Activated T-helper 2 cell treated with anti-CD3 and anti-CD28 coated beads, Interferon-gamma antibody, Interleukin-2, Interleukin-4, amounts not matched to agents 10 μg/mL and 5 μg/mL and 100 μg/mL, durations not matched to agents 14 hours and 24 hours and 36 hours (primary cell): ENCODE results near the gene DAZAP1. TPM values are rescaled to one million over a fixed set of nuclear protein-coding genes. Genes with fewer than 3 reads are reported as not detected.

Source experiments
- DNase-seq: peaks from one replicate; pipeline ENCODE4 v3.0.0; 2021; ENCODE audit warnings: low spot score
- H3K27ac Mint-ChIP-seq: one replicate; pipeline ENCODE4 v1.8.0; 2021; ENCODE audit warnings: mixed read lengths
- H3K27me3 Mint-ChIP-seq: one replicate; pipeline ENCODE4 v1.8.0; 2021; ENCODE audit warnings: low read depth, mixed read lengths
- H3K36me3 Mint-ChIP-seq: one replicate; pipeline ENCODE4 v1.8.0; 2021; ENCODE audit warnings: low read depth, mixed read lengths
- H3K4me1 Mint-ChIP-seq: one replicate; pipeline ENCODE4 v1.8.0; 2021; ENCODE audit warnings: low read depth, mixed read lengths
- H3K4me3 Mint-ChIP-seq: one replicate; pipeline ENCODE4 v1.8.0; 2021; ENCODE audit warnings: low read depth, mild to moderate bottlenecking, moderate library complexity, mixed read lengths
- H3K9me3 Mint-ChIP-seq: one replicate; pipeline ENCODE4 v1.8.0; 2021; ENCODE audit warnings: mixed read lengths
- intact Hi-C: fragments of 100-400 bp; cut with micrococcal nuclease; formaldehyde crosslinking; loops from one replicate; pipeline ENCODE4 v1.15.1; 2023
- total RNA-seq: library from RNA; stranded (reverse); gene quantifications from 2 replicates; pipeline ENCODE4 v1.2.3, GENCODE V29; 2022

Gene DAZAP1
- total RNA-seq, 1 donor from 2014 or later, result 290 TPM

DNA sequence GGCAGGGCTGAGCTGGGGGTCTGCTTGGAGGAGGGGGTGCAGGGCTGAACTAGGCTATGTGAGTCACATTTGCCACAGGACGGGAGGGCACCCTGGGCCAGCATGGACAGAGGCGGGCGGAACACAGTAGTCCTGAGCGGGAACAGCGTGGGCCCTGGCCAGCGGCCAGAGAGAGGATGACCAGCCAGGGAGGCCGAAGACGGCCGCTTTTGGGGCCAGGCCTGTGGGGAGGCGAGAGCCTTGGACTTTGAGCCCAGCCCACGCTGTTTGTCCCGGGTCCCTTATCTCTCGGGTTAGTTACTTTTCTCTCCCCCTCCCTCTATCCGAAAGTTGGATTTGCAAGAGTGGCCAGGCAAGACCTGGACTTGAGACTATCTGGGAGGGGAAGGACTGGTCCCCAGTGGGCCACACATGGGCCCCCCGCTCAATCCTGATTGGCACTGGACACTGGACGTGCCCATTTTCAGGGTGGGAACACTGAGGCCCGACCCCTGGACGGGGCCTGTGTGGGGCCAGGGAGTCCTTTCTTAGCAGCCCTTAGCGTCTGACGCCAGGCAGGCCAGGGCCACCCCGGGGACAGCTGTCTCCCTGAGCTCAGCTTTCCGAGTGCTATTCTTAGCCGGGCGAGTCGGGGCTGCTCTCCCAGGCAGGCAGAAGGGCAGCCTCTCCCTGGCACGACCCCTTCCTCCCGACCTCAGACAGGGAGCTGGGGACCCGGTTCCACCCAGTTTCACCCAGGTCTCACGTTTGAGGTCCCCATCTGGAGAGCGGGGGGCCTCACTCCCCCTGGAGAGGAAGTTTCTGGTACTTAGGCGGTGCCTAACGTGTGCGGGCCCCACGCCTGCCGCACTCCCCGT, 6.9 kb upstream of the DAZAP1 start:
- Mint-ChIP-seq H3K9me3 (no peaks in the 10 kb centered on the region), H3K4me3 (peak overlapping the region; percentile 66), H3K36me3 (no peaks in the 10 kb centered on the region), H3K27me3 (peaks cover 2% of the 10 kb centered on the region), H3K4me1 (peaks cover 4% of the 10 kb centered on the region), H3K27ac (no peak overlapping the region)
- intact Hi-C loops, result loop anchor here (10.0 kb wide), 2 partner anchors 126 to 156 kb away; partner anchors contain the start of genes ATP5F1D, FAM174C and MIDN
- DNase-seq, result no peak

GRCh38 chr19:1401138-1401888, 6.1 kb upstream of the DAZAP1 start, which contains the start of gene GAMT:
TSS of gene GAMT (minus strand) at chr19:1401542. CDS start at chr19:1401476, 66 bp downstream.
- peak; percentile 45 for DNase-seq
- Mint-ChIP-seq H3K36me3 (no peaks in the 10 kb centered on the region), H3K27me3 (peaks cover 2% of the 10 kb centered on the region), H3K27ac (no peak within 1 kb of the TSS), H3K9me3 (no peaks in the 10 kb centered on the region), H3K4me3 (peak within 1 kb of the TSS; percentile 66), H3K4me1 (peaks cover 5% of the 10 kb centered on the region)
- intact Hi-C loops, result loop anchor here (10.0 kb wide), 2 partner anchors 127 to 157 kb away; partner anchors contain the start of genes ATP5F1D, FAM174C and MIDN

DNA sequence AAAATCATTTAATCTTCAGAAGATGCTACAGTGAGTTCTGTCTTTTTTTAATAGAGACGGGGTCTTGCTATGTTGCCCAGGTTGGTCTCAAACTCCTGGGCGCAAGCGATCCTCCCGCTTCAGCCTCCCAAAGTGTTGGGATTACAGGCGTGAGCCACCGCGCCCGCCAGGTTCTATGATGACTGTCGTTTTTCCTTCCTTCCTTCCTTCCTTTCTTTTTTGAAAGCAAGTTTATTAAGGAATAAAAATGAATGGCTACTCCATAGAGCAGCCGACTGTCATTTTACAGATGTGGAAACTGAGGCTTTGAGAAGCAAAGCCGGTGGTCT, 5.5 kb upstream of the DAZAP1 start:
- Mint-ChIP-seq H3K36me3 (no peaks in the 10 kb centered on the region), H3K27ac (no peak overlapping the region), H3K9me3 (no peaks in the 10 kb centered on the region), H3K4me1 (peaks cover 9% of the 10 kb centered on the region), H3K4me3 (peak overlapping the region; percentile 60), H3K27me3 (peaks cover 2% of the 10 kb centered on the region)
- DNase-seq, result no peak
- intact Hi-C loops, result loop anchor here (10.0 kb wide), 2 partner anchors 127 to 157 kb away; partner anchors contain the start of genes ATP5F1D, FAM174C and MIDN

GRCh38 chr19:1402411-1403070, 4.8 kb upstream of the DAZAP1 start:
- Mint-ChIP-seq H3K27ac (no peak overlapping the region), H3K27me3 (peaks cover 2% of the 10 kb centered on the region), H3K4me3 (peak overlapping the region; percentile 65), H3K9me3 (no peaks in the 10 kb centered on the region), H3K4me1 (peaks cover 9% of the 10 kb centered on the region), H3K36me3 (no peaks in the 10 kb centered on the region)
- intact Hi-C loops, result loop anchor here (10.0 kb wide), 2 partner anchors 128 to 158 kb away; partner anchors contain the start of genes ATP5F1D, FAM174C and MIDN
- DNase-seq, result no peak

- H3K27ac Mint-ChIP-seq, result peak overlapping the region; percentile 76
- H3K36me3 Mint-ChIP-seq, result peaks cover 31% of the 10 kb centered on the region
- peak overlapping the region; percentile 77 for H3K4me3 Mint-ChIP-seq
- no peaks in the 10 kb centered on the region for H3K9me3 Mint-ChIP-seq
- peaks cover 2% of the 10 kb centered on the region for H3K27me3 Mint-ChIP-seq
- intact Hi-C loops, result loop anchor here (1.0 to 10.0 kb wide), 4 partner anchors 24 to 162 kb away; partner anchors contain the start of genes ATP5F1D, FAM174C, MIDN and NDUFS7
- H3K4me1 Mint-ChIP-seq, result peaks cover 35% of the 10 kb centered on the region
- DNase-seq, result peak; percentile 100
Measured at GRCh38 chr19:1406774-1407527, 435 bp upstream of the DAZAP1 start.

DNA sequence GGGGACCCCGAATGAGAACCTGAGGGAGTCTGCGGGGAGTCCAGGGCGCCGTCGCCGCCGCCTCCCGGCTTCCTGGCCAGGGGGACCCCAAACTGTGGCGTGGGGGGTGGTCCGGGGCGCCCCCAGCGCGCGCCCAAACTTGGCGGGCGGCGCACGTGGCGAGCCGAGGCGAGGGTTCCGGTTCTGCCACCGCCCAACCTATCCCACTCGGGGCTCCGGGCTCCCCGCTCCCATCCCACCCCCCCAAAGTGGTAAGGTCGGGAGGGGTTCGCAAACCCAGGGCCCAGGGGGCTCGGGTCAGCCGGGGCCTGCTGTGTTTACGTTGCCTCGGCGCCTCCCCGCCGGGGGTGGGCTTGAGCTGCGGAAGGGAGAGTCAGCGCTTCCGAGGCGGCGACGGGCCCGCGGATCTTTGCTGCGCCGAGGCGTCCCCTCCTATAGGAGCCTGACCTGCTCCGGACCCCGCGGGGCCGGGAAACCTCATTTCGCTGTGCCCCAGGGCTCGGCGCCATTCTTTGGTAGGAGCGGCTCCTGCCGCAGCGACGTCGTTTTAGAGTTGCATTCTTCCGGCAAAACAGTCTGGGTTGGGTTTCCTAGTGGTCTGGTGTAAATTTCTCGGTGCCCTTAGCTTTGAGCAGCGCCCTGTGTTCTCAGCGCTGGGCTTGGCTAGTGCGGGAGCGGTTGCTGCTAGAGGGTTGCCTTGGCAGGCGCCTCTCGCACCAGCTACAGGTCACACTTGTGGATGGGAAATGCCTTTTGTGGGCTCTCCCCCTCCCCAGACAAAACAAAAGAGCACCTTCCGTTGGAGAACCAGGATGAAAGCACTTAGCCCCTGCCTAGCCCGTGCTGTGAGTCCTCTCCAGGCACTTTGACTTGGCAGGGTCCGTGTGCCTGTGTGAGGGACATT, 1.2 kb downstream of the DAZAP1 start:
- Mint-ChIP-seq H3K27ac (peak overlapping the region; percentile 93), H3K27me3 (no peaks in the 10 kb centered on the region), H3K4me3 (peak overlapping the region; percentile 97), H3K9me3 (no peaks in the 10 kb centered on the region), H3K36me3 (peaks cover 44% of the 10 kb centered on the region), H3K4me1 (peaks cover 31% of the 10 kb centered on the region)
- intact Hi-C loops, result loop anchor here (10.0 kb wide), 2 partner anchors 134 to 164 kb away; partner anchors contain the start of genes ATP5F1D, FAM174C and MIDN
- peak; percentile 55 for DNase-seq

DNA sequence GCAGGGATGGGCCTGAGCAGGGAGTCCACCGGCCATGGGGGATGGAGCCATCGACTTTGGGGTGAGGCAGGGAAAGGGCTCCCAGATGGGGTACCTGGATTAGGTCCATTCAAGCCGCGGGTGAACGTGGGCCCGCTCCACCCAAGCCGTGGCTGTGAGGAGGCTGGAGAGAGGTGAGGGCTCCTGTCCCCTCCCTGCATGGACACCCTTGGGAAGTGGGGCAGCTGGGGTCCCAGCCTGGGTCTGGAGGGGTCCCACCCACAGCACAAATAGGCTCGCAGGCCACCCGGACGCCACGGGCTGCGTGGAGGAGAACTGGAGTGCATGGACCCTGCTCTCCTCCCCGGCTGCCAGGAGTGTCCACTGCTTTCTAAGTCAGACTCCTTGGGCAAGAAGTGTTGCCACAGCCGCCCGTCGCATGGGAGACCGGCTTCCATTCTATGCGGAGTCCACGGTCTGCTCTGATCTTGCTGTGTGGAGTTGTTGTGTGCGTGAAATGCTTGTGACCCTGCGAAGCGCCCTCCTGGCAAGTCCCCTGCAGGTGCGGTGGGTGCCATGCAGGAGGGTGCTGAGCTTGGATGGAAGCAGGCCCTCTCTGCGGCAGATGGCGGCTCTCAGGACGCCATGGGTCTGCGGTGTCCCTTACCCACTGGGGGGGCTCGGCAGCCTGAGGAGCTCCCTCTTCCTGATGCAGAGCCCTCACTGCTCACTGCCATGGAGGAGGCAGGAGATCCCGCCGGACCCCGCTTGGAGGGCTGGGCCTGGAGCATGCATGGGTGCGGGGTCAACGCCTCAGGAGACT, 2.0 kb downstream of the DAZAP1 start:
- peak overlapping the region; percentile 97 for H3K4me3 Mint-ChIP-seq
- H3K36me3 Mint-ChIP-seq, result peaks cover 44% of the 10 kb centered on the region
- no peak for DNase-seq
- H3K9me3 Mint-ChIP-seq, result no peaks in the 10 kb centered on the region
- intact Hi-C loops, result loop anchor here (10.0 kb wide), 2 partner anchors 135 to 165 kb away; partner anchors contain the start of genes ATP5F1D, FAM174C and MIDN
- H3K27me3 Mint-ChIP-seq, result no peaks in the 10 kb centered on the region
- peak overlapping the region; percentile 93 for H3K27ac Mint-ChIP-seq
- peaks cover 31% of the 10 kb centered on the region for H3K4me1 Mint-ChIP-seq

DNA sequence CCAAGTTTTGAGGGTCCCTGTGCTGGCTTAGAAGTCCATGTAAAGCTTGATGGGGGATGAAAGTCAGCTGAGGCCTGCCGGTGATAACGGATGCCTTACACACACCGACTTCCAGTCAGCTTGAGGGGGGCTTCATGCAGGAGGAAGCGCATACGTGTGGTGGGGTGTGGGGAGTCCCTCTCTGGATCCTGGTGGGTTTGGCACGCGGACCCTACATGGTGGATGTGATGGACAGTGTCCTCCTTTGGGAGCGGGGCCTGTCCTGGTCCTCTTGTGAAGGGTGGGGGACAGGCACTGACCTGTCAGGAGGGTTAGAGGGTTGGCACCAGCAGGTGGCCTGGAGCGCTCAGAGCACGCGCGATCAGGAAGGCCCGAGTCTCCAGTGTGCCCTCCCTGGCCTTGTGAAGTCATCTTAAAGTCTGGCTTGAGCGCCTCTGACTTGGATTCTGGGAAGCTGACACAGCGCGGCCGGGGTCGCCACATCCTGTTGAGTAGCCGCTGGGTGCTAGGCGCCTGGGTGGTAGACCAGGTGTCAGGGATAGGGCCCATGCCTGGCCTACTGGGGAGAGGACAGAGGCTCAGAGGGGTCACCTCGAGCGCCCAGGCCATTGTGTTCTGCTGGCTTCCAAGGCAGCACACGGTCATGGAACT, 2.9 kb downstream of the DAZAP1 start:
- no peak for DNase-seq
- intact Hi-C loops, result no loop called here
- Mint-ChIP-seq H3K4me1 (peaks cover 34% of the 10 kb centered on the region), H3K27me3 (no peaks in the 10 kb centered on the region), H3K36me3 (peaks cover 50% of the 10 kb centered on the region), H3K4me3 (peak overlapping the region; percentile 97), H3K9me3 (no peaks in the 10 kb centered on the region), H3K27ac (peak overlapping the region; percentile 80)

DNA sequence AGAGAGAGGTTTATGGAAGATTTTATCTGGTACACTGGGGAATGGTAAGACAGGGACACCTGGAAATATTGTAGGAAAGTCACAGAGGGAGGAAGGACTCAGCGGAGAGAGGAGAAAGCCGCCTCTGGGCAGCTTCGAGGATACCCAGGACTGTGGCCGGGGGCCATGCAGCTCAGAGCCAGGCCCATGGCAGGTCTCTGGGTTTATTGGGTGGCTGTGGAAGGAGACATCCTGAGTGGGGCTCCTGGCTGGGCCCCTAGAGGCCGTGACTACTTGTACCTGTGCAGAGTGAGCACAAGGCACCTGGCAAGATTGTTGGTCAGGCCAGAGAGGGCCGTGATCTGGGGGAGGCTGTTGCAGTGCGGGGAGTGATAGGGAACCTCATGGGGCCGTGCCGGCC, 3.4 kb downstream of the DAZAP1 start:
- H3K9me3 Mint-ChIP-seq, result no peaks in the 10 kb centered on the region
- H3K4me1 Mint-ChIP-seq, result peaks cover 38% of the 10 kb centered on the region
- no peak overlapping the region for H3K4me3 Mint-ChIP-seq
- no peak for DNase-seq
- H3K36me3 Mint-ChIP-seq, result peaks cover 55% of the 10 kb centered on the region
- intact Hi-C loops, result no loop called here
- no peaks in the 10 kb centered on the region for H3K27me3 Mint-ChIP-seq
- H3K27ac Mint-ChIP-seq, result peak overlapping the region; percentile 40
